H1 (cell line): ENCODE measurements around the gene CAPN15. TPM values are rescaled to one million over a fixed set of nuclear protein-coding genes. Genes with fewer than 3 reads are reported as not detected.

Experiments
- CHD2 ChIP-seq: IDR thresholded peaks from 2 replicates; pipeline ENCODE4 v1.6.1; 2012; ENCODE audit warnings: low read length, improper control_type of control experiment
- polyA plus RNA-seq, 7 experiments: library from polyadenylated mRNA; depleted of rRNA in 3 of 7; stranded (reverse) in 5 of 7; unstranded in 2 of 7; fragments of >200 nt in 5 of 7; fragments of 200-250 nt in 2 of 7; gene quantifications; 1 replicate in 5 of 7; 2 replicates in 1 of 7; 4 replicates in 1 of 7; pipeline versions ENCODE4 v1.2.1 to v1.2.3, GENCODE V29; 2011 to 2013; ENCODE audit warnings: missing spikeins in 2 of 7, mixed read lengths in 2 of 7
- total RNA-seq: library from RNA; stranded (reverse); fragmentation: NEBNext Ultra II Directional; extraction: Animal tissue kit (Norgen Biotek cat#: 25700); gene quantifications from 2 replicates; pipeline ENCODE4 v1.2.1, GENCODE V29; 2021

Gene CAPN15
- total and polyA plus RNA-seq, 2 of the 8 experiments (the other 6 are each of a cell fraction or from before 2014, with no cell fraction given): 38.9 to 76.9 TPM

DNA sequence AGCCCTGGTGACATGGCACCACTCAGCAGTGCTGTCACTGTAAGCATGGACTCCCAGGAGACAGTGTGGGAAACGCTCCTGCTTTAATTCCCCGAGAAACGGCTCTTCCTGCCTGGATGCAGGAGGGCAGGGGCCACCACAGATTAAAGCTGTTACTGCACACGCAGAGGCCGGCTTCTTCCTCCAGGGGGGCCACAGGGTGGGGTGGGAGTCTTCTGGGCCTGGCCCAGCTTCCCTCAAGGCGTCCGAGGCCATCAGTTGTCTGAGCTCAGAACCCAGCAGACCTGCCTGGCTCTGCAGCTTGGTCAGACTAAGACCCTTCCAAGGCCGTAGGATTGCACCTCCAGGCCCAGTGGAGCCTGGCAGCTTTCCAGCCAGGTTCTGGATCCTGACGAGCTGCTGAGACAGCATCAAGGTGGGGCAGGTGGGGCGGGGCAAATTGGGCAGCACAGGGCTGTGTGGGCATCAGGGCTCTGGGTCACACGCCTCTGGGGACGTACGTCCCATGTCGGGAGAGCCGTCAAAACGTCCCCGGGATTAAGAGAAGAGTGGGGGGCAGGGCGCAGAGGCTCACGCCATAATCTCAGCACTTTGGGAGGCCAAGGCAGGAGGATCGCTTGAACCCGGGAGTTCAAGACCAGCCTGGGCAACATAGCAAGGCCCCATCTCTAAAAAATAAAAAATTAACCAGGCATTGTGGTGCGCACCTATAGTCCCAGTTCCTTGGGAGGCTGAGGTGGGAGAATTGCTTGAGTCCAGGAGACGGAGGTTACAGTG lies 5.0 kb upstream of the CAPN15 start (continued):
- no peak for TF ChIP-seq CHD2
